RWPE2 (cell line): ENCODE data around the gene SSBP3.

Experiments used
- ATAC-seq: fragments of 200-7000 bp; cut with Tn5 transposase; 3 replicates; pipeline ENCODE4 v1.9.1; 2021; ENCODE audit warnings: low read depth
- DNase-seq: peaks from one replicate; pipeline ENCODE4 v3.0.0-alpha.2; 2020; ENCODE audit warnings: low spot score
- H3K27ac ChIP-seq: fragments of 450-650 bp; 2 replicates; pipeline ENCODE4 v1.5.1; 2017; ENCODE audit warnings: mild to moderate bottlenecking; ENCODE audit not compliant: poor library complexity, severe bottlenecking
- H3K27me3 ChIP-seq: fragments of 250-450 bp; sonication (Bioruptor Pico); 2 replicates; pipeline ENCODE4 v1.5.1; 2021; ENCODE audit warnings: mild to moderate bottlenecking, moderate library complexity; ENCODE audit not compliant: insufficient read depth, poor library complexity, severe bottlenecking
- H3K36me3 ChIP-seq: fragments of 250-450 bp; sonication (Bioruptor Pico); 2 replicates; pipeline ENCODE4 v1.5.1; 2020; ENCODE audit warnings: low read depth, mild to moderate bottlenecking, moderate library complexity
- H3K4me1 ChIP-seq: fragments of 250-450 bp; sonication (Bioruptor Pico); 2 replicates; pipeline ENCODE4 v1.5.1; 2021; ENCODE audit warnings: mild to moderate bottlenecking, moderate library complexity; ENCODE audit not compliant: insufficient read depth, poor library complexity, severe bottlenecking
- H3K4me3 ChIP-seq: fragments of 250-450 bp; sonication (Bioruptor Pico); 2 replicates; pipeline ENCODE4 v1.5.1; 2021; ENCODE audit warnings: mild to moderate bottlenecking, moderate library complexity; ENCODE audit not compliant: severe bottlenecking
- H3K9me3 ChIP-seq: fragments of 250-450 bp; sonication (Bioruptor Pico); 2 replicates; pipeline ENCODE4 v1.5.1; 2021; ENCODE audit warnings: mild to moderate bottlenecking, moderate library complexity; ENCODE audit not compliant: severe bottlenecking
- TF ChIP-seq, protein P1 (sequence below): fragments of 450-650 bp; IDR thresholded peaks from one replicate; pipeline ENCODE4 v1.5.1; 2017; ENCODE audit warnings: mild to moderate bottlenecking, moderate library complexity; ENCODE audit not compliant: poor library complexity, severe bottlenecking

The SSBP3 gene

DNA sequence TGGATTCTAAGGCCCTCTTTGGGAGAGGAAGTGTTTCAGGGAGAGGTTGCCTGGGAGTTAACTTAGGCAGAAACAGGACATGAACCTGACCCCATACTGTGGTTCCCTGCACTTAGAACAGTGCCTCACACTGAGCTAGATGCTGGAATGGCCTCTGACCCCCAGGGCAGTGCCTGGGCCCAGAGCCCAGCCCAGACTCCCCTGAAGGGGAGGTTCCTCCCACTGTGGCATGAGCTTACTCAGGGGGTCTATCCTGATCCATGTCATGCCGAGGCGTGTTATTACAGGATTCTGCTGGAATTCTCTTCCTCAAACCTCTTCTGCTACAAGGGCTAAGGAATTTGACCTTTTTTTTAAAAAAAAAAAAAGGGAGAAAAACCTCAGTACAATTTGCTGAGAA, 134.1 kb downstream of the SSBP3 start:
- ATAC-seq, result peak; percentile 58; the same call in 2 of the 3 replicates
- no peaks in the 10 kb centered on the region for H3K27me3 ChIP-seq
- TF ChIP-seq, protein P1, sequence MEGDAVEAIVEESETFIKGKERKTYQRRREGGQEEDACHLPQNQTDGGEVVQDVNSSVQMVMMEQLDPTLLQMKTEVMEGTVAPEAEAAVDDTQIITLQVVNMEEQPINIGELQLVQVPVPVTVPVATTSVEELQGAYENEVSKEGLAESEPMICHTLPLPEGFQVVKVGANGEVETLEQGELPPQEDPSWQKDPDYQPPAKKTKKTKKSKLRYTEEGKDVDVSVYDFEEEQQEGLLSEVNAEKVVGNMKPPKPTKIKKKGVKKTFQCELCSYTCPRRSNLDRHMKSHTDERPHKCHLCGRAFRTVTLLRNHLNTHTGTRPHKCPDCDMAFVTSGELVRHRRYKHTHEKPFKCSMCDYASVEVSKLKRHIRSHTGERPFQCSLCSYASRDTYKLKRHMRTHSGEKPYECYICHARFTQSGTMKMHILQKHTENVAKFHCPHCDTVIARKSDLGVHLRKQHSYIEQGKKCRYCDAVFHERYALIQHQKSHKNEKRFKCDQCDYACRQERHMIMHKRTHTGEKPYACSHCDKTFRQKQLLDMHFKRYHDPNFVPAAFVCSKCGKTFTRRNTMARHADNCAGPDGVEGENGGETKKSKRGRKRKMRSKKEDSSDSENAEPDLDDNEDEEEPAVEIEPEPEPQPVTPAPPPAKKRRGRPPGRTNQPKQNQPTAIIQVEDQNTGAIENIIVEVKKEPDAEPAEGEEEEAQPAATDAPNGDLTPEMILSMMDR, result no peak
- peaks cover 7% of the 10 kb centered on the region for H3K4me1 ChIP-seq
- H3K36me3 ChIP-seq, result no peaks in the 10 kb centered on the region
- no peak for DNase-seq
- no peaks in the 10 kb centered on the region for H3K9me3 ChIP-seq
- H3K4me3 ChIP-seq, result no peak overlapping the region
- peak overlapping the region; percentile 33 for H3K27ac ChIP-seq

DNA sequence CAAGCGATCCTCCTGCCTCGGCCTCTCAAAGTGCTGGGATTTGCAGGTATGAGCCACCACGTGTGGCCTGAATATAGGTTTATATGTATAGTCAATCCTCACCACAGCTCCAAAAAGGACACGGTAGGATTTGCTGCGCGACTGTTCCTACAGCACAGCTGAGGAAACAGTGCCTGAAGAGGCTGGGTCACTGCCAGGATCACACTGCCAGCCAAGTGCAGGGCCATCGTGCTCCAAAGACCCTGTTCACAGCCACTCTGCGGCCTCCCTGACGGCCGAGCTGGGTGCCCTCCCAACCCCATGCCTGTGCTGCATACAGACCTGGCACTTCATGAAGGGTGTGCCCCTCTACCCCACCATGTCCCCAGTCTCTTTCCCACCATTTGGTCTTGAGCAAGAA, 134.9 kb downstream of the SSBP3 start:
- no peak for DNase-seq
- no peaks in the 10 kb centered on the region for H3K27me3 ChIP-seq
- H3K4me1 ChIP-seq, result peaks cover 7% of the 10 kb centered on the region
- TF ChIP-seq, protein P1, result no peak
- no peaks in the 10 kb centered on the region for H3K9me3 ChIP-seq
- no peaks in the 10 kb centered on the region for H3K36me3 ChIP-seq
- ATAC-seq, result no peak
- no peak overlapping the region for H3K4me3 ChIP-seq
- H3K27ac ChIP-seq, result peak overlapping the region; percentile 33

DNA sequence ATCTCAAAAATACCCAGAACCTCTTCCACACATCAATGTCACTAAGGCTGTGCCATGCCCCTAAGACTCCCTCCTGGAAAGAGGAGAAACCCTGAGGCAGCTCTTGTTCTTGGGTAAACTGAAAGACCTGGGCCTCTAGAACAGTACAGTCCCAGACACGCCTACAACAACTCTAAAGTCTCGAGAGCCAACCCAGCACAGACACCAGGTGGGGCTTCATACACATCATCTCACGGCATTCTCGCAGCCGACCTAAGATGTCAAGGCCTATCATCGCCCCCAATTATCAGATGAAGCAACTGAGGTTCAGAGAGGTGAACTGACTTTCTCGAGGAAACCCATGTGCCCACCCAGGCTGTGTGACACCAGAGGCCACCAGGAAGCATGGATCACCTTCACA, 135.7 kb downstream of the SSBP3 start:
- ATAC-seq, result no peak
- Histone ChIP-seq H3K4me1 (peaks cover 7% of the 10 kb centered on the region), H3K27me3 (no peaks in the 10 kb centered on the region), H3K9me3 (no peaks in the 10 kb centered on the region), H3K36me3 (no peaks in the 10 kb centered on the region), H3K27ac (no peak overlapping the region), H3K4me3 (no peak overlapping the region)
- TF ChIP-seq, protein P1, result no peak
- DNase-seq, result no peak

DNA sequence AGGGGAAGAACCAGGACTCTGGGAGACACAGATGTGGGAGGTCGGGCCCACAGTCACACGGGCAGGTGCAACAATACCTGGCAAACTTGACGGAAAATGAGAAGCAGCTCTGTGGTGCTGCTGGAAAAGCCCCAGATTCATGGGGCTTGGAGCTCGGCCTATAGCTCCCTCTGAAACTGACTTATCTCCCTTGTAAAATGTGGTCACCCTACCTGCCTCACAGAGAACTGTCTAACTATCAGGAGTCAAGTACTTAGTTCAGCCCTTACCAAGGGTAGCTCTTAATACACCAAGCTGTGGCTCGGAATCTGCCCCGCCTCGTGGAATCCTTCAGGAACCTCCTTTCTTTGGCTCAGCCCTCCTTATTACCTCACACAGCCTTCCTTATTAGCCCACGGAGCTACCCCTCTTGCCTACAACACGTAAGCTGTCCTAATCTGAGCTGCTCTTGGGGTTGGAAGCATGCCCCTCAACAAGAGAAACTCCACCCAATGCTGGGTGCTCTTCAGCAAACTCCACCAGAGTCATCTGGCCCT, 137.4 kb downstream of the SSBP3 start:
- TF ChIP-seq, protein P1, result no peak
- peaks cover 7% of the 10 kb centered on the region for H3K4me1 ChIP-seq
- no peak overlapping the region for H3K27ac ChIP-seq
- no peak overlapping the region for H3K4me3 ChIP-seq
- H3K9me3 ChIP-seq, result no peaks in the 10 kb centered on the region
- no peak for DNase-seq
- no peaks in the 10 kb centered on the region for H3K27me3 ChIP-seq
- ATAC-seq, result no peak
- H3K36me3 ChIP-seq, result no peaks in the 10 kb centered on the region
